ENCODE results near the gene CATSPER1.

CATSPER1 gene

GRCh38 chr11:65982824-65983588, 43.3 kb downstream of the CATSPER1 start:
- Histone ChIP-seq H3K9ac (ENCODE audit: low read length in 5 of 5) (no peak overlapping the region), H3K27ac (ENCODE audit: low read depth, low read length) (no peak overlapping the region), H3K36me3 (ENCODE audit: control insufficient read depth in 5 of 5, insufficient read depth in 5 of 5, low read length in 5 of 5) (peaks cover 0 to 23% (median 16%) of the 10 kb centered on the region in 5 donors), H3K9me3 (ENCODE audit: control insufficient read depth in 5 of 5, low read length in 5 of 5) (no peaks in the 10 kb centered on the region), H3K4me3 (ENCODE audit: low read depth in 1 of 5, low read length in 5 of 5) (no peak overlapping the region), H3K4me1 (ENCODE audit: control insufficient read depth in 5 of 5, insufficient read depth in 5 of 5, low read length in 5 of 5) (no peaks in the 10 kb centered on the region), H3K27me3 (ENCODE audit: control insufficient read depth in 5 of 5, insufficient read depth in 4 of 5, low read length in 5 of 5) (no peaks in the 10 kb centered on the region)

- Histone ChIP-seq H3K9me3 (ENCODE audit: control insufficient read depth in 5 of 5, low read length in 5 of 5) (no peaks in the 10 kb centered on the region), H3K27ac (ENCODE audit: low read depth, low read length) (no peak overlapping the region), H3K9ac (ENCODE audit: low read length in 5 of 5) (no peak overlapping the region), H3K36me3 (ENCODE audit: control insufficient read depth in 5 of 5, insufficient read depth in 5 of 5, low read length in 5 of 5) (peaks cover 0 to 31% (median 24%) of the 10 kb centered on the region in 5 donors), H3K27me3 (ENCODE audit: control insufficient read depth in 5 of 5, insufficient read depth in 4 of 5, low read length in 5 of 5) (no peaks in the 10 kb centered on the region), H3K4me3 (ENCODE audit: low read depth in 1 of 5, low read length in 5 of 5) (no peak overlapping the region), H3K4me1 (ENCODE audit: control insufficient read depth in 5 of 5, insufficient read depth in 5 of 5, low read length in 5 of 5) (no peaks in the 10 kb centered on the region)
Measured at GRCh38 chr11:65981972-65982823, 44.1 kb downstream of the CATSPER1 start.

GRCh38 chr11:65981101-65981740, 45.1 kb downstream of the CATSPER1 start:
- H3K9me3 ChIP-seq (ENCODE audit: control insufficient read depth in 5 of 5, low read length in 5 of 5), result no peaks in the 10 kb centered on the region
- H3K4me3 ChIP-seq (ENCODE audit: low read depth in 1 of 5, low read length in 5 of 5), result no peak overlapping the region
- no peak overlapping the region for H3K27ac ChIP-seq (ENCODE audit: low read depth, low read length)
- H3K4me1 ChIP-seq (ENCODE audit: control insufficient read depth in 5 of 5, insufficient read depth in 5 of 5, low read length in 5 of 5), result no peaks in the 10 kb centered on the region
- peaks cover 0 to 41% (median 34%) of the 10 kb centered on the region in 5 donors for H3K36me3 ChIP-seq (ENCODE audit: control insufficient read depth in 5 of 5, insufficient read depth in 5 of 5, low read length in 5 of 5)
- H3K9ac ChIP-seq (ENCODE audit: low read length in 5 of 5), result no peak overlapping the region
- H3K27me3 ChIP-seq (ENCODE audit: control insufficient read depth in 5 of 5, insufficient read depth in 4 of 5, low read length in 5 of 5), result no peaks in the 10 kb centered on the region

- Histone ChIP-seq H3K36me3 (ENCODE audit: control insufficient read depth in 5 of 5, insufficient read depth in 5 of 5, low read length in 5 of 5) (peaks cover 0 to 50% (median 42%) of the 10 kb centered on the region in 5 donors), H3K27me3 (ENCODE audit: control insufficient read depth in 5 of 5, insufficient read depth in 4 of 5, low read length in 5 of 5) (no peaks in the 10 kb centered on the region), H3K4me1 (ENCODE audit: control insufficient read depth in 5 of 5, insufficient read depth in 5 of 5, low read length in 5 of 5) (no peaks in the 10 kb centered on the region), H3K9ac (ENCODE audit: low read length in 5 of 5) (no peak overlapping the region), H3K27ac (ENCODE audit: low read depth, low read length) (no peak overlapping the region), H3K9me3 (ENCODE audit: control insufficient read depth in 5 of 5, low read length in 5 of 5) (no peaks in the 10 kb centered on the region), H3K4me3 (ENCODE audit: low read depth in 1 of 5, low read length in 5 of 5) (no peak overlapping the region)
Measured at GRCh38 chr11:65979261-65979759, 47.0 kb downstream of the CATSPER1 start.

GRCh38 chr11:65978391-65979238, 47.7 kb downstream of the CATSPER1 start:
- Histone ChIP-seq H3K4me1 (ENCODE audit: control insufficient read depth in 5 of 5, insufficient read depth in 5 of 5, low read length in 5 of 5) (no peaks in the 10 kb centered on the region), H3K27me3 (ENCODE audit: control insufficient read depth in 5 of 5, insufficient read depth in 4 of 5, low read length in 5 of 5) (no peaks in the 10 kb centered on the region), H3K9ac (ENCODE audit: low read length in 5 of 5) (no peak overlapping the region), H3K9me3 (ENCODE audit: control insufficient read depth in 5 of 5, low read length in 5 of 5) (no peaks in the 10 kb centered on the region), H3K27ac (ENCODE audit: low read depth, low read length) (no peak overlapping the region), H3K36me3 (ENCODE audit: control insufficient read depth in 5 of 5, insufficient read depth in 5 of 5, low read length in 5 of 5) (peaks cover 0 to 53% (median 45%) of the 10 kb centered on the region in 5 donors), H3K4me3 (ENCODE audit: low read depth in 1 of 5, low read length in 5 of 5) (no peak overlapping the region)

DNA sequence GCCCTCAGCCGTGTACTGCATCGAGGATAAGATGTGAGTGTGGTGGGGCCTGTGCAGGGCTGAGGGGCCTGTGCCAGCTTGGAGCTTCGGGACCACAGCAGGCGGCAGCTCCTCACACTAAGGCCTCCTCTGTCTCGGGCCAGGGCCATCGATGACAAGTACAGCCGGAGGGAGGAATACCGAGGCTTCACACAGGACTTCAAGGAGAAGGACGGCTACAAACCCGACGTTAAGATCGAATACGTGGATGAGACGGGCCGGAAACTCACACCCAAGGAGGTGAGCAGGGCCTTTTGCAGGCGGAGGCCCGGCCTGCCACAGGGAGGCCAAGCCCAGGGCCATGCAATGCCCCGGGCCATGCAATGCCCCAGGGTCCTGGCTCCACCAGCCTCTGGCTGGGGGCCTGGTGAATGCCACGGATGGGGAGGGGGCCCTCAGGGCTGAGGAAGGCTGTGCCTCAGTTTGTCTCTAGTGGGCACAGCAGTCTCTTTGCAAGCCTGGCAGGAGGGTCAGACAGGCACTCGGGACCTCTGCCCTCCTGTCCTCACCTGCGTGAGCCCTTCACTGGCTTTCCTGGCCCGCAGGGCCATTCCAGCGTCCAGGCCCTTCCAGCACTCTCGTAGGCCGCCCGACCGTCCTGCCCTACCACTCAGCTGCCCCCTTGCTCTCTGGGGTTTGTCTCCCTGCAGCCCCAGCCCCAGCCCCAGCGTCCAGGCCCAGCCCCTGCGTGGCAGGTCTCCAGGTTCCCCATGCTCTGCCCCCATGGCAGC, 48.5 kb downstream of the CATSPER1 start:
- H3K36me3 ChIP-seq (ENCODE audit: control insufficient read depth in 5 of 5, insufficient read depth in 5 of 5, low read length in 5 of 5), result peaks cover 0 to 58% (median 50%) of the 10 kb centered on the region in 5 donors
- no peaks in the 10 kb centered on the region for H3K4me1 ChIP-seq (ENCODE audit: control insufficient read depth in 5 of 5, insufficient read depth in 5 of 5, low read length in 5 of 5)
- H3K4me3 ChIP-seq (ENCODE audit: low read depth in 1 of 5, low read length in 5 of 5), result no peak overlapping the region
- H3K9ac ChIP-seq (ENCODE audit: low read length in 5 of 5), result no peak overlapping the region
- H3K9me3 ChIP-seq (ENCODE audit: control insufficient read depth in 5 of 5, low read length in 5 of 5), result no peaks in the 10 kb centered on the region
- H3K27me3 ChIP-seq (ENCODE audit: control insufficient read depth in 5 of 5, insufficient read depth in 4 of 5, low read length in 5 of 5), result no peaks in the 10 kb centered on the region
- H3K27ac ChIP-seq (ENCODE audit: low read depth, low read length), result no peak overlapping the region

GRCh38 chr11:65976216-65977176, 49.8 kb downstream of the CATSPER1 start:
- H3K36me3 ChIP-seq (ENCODE audit: control insufficient read depth in 5 of 5, insufficient read depth in 5 of 5, low read length in 5 of 5), result peaks cover 0 to 68% (median 51%) of the 10 kb centered on the region in 5 donors
- no peak overlapping the region for H3K4me3 ChIP-seq (ENCODE audit: low read depth in 1 of 5, low read length in 5 of 5)
- H3K27me3 ChIP-seq (ENCODE audit: control insufficient read depth in 5 of 5, insufficient read depth in 4 of 5, low read length in 5 of 5), result no peaks in the 10 kb centered on the region
- H3K9ac ChIP-seq (ENCODE audit: low read length in 5 of 5), result no peak overlapping the region
- H3K4me1 ChIP-seq (ENCODE audit: control insufficient read depth in 5 of 5, insufficient read depth in 5 of 5, low read length in 5 of 5), result no peaks in the 10 kb centered on the region
- no peaks in the 10 kb centered on the region for H3K9me3 ChIP-seq (ENCODE audit: control insufficient read depth in 5 of 5, low read length in 5 of 5)
- no peak overlapping the region for H3K27ac ChIP-seq (ENCODE audit: low read depth, low read length)

DNA sequence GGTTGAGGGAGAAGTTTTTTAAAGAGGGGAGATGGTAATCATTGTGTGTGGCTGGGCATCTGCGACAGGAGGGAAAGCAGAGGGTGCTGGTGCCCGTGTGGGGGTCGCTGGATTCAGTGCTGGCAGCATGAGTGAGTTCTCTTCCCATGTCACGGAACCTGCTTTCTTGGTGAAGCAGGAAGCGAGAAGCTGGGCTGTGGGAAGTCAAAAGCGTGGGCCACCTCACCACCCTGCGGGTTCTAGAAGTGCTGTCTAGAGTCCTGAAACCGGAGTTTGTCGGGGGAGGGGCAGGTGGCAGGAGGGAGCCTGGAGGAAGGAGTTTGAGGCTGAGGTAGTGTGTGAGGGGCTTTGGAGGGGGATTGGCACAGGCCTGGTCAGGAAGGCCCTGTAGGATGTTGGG, 50.5 kb downstream of the CATSPER1 start:
- no peaks in the 10 kb centered on the region for H3K4me1 ChIP-seq (ENCODE audit: control insufficient read depth in 5 of 5, insufficient read depth in 5 of 5, low read length in 5 of 5)
- H3K4me3 ChIP-seq (ENCODE audit: low read depth in 1 of 5, low read length in 5 of 5), result no peak overlapping the region
- no peak overlapping the region for H3K27ac ChIP-seq (ENCODE audit: low read depth, low read length)
- no peaks in the 10 kb centered on the region for H3K27me3 ChIP-seq (ENCODE audit: control insufficient read depth in 5 of 5, insufficient read depth in 4 of 5, low read length in 5 of 5)
- H3K9ac ChIP-seq (ENCODE audit: low read length in 5 of 5), result no peak overlapping the region
- H3K36me3 ChIP-seq (ENCODE audit: control insufficient read depth in 5 of 5, insufficient read depth in 5 of 5, low read length in 5 of 5), result peaks cover 0 to 68% (median 51%) of the 10 kb centered on the region in 5 donors
- no peaks in the 10 kb centered on the region for H3K9me3 ChIP-seq (ENCODE audit: control insufficient read depth in 5 of 5, low read length in 5 of 5)
